DMS53 treated with DMSO at 0.1 percent for 48 hours (cell line): ENCODE measurements around the gene CYP1B1.
"Not testable (repeated sequence)": the region's sequence is repeated elsewhere in the genome, so short reads cannot be mapped to it uniquely, and the experiment has no call there.

Source experiments
- DNase-seq: peaks from one replicate; lab custom pipeline; 2025; ENCODE audit not compliant: unreplicated experiment; lab: John Stamatoyannopoulos, UW

CYP1B1 gene

DNA sequence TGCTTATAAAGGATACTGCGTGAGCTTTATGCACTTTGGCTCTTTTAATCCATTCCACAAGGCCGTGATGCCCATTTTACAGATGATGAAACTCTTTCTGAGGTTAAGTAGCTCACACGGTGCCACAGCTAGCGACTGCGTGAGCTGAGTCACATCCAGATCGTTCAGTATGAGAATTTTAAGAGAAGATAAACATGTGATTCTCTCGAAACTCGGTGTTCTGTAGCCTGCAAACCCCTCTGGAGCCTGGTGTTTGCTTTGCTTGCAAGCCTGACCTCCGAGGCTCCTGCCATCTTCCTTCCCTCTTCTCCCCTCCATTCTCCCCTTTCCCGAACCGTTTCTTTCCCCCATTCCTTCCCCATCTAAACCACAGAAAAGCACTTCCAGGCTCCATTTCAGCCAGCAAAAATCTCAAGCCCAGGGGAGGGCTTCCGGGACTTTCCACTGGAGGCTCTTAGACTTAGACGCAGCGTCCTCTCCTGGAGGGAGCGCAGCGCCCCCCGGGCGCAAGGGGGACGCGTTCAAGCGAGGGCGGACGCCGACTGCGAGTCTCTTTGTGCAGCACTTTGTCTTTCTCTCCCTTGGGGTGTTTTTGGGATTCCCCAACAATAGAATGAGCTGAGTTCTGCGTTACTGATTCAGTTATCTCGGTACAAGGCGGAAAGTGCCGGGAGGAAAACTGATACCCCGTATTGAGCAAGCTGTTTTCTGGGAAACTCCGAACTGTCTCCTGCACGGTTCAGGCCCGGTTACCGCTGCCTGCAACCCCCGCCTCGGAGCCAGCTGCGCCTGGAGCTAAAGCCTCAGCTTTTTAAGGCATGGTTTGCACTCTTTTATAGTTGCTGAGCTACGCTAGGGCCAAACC, 38.0 kb downstream of the CYP1B1 start:
- peak; percentile 2 for DNase-seq

DNA sequence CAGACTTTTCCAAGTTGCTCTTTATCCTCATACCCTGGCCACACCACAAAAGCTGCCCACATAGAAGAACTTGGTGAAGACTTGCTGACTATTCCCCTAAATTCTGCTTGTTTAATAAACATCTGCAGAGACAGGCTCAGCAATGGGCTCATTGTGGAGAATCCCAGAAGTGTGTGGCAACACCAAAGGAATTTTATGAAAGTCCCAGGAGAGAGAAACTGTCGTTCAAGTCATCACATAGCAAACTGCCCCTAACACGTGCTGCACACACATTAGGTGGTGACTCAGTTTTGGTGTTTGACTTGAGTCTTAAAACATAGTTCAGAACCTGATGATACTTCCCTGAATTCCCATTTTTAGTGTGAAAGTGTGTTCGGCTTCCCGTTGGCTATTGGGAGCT, 38.6 kb downstream of the CYP1B1 start:
- DNase-seq: no peak

DNA sequence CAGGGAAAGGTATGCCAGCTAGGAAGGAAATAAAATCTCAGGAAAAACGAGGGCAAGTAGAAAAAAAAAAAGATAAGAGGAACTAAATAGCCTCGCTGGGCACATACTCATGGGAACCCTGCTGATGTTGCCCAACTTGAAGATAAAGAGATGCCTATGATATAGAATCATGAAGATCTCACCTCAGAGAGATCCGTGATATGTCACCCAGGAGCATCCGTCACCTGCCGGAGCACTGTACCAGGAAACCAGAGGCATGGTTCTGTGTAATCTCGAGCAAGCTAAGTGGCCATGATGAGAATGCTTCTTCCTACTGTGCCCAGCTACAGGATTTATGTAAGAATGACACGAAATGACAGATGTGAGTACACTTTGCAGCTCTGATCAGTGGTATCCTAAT, 40.0 kb downstream of the CYP1B1 start:
- DNase-seq: no peak

DNA sequence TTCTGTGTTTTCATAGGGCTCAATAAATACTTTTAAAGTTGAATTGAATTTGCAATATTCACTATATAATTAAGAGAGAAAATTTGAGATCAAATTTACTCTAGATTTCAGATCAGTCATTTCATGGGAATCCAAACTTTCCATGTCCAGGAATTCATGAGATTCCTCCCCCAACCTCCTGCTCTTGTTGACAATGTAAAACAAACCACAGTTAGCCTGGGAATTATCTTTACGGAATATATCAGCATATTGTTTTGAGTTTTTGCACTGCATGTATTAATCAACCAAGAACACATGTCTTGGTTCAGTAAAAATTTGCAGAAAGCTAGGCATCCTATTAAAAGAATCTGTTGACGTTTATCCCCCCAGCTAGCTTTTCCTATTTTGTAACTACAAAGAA, 42.3 kb downstream of the CYP1B1 start:
- no peak for DNase-seq

DNA sequence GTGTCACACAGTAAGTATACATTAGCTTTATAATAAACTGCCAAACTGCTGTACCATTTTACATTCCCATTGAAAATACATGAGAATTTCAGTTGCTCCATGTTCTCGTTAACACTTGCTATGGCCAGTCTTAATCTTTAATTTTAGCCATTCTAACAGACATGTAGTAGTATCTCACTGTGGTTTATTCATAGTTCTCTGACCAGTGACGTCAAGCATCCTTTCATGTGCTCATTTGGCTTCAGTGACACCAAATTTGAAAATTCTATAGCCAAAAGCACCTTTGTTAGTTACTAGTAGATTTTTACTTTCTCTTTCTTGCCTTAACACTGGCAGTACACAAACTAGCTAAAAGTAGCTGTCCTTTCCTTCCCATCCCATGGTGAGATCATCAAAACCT, 43.0 kb downstream of the CYP1B1 start:
- DNase-seq: no peak

DNA sequence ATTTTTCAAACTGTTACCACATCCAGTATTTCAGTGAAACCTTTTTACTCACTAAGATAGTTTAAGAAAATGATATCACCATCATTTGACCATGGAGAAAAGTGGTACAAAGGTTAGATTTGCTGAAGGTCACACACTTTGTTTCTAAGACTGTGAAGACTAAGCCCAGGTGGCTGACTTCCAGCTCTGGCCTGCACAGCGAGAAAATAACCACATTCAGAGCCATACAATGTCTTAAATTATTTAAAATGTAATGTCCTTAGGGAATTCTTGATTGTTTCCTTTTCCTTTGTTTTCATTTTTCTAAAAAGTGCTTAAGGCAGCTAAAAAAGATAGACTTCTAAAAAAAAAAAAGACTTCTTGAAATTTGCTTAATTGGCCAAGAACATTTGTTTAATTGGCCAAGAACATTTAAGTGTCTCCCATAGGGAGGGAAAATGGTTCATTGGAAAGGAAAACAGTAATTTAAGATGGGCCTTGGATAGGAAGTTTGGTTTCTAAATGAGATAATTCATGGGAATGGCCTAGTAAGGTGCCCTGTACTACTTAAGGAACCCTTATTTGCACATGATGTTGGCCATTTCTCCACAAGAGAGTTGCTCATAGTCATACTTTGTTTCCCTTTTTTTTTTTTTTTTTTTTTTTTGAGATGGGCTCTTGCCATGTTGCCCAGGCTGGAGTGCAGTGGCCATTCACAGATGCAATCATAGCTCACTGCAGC, 45.2 kb downstream of the CYP1B1 start:
- DNase-seq: no peak

DNA sequence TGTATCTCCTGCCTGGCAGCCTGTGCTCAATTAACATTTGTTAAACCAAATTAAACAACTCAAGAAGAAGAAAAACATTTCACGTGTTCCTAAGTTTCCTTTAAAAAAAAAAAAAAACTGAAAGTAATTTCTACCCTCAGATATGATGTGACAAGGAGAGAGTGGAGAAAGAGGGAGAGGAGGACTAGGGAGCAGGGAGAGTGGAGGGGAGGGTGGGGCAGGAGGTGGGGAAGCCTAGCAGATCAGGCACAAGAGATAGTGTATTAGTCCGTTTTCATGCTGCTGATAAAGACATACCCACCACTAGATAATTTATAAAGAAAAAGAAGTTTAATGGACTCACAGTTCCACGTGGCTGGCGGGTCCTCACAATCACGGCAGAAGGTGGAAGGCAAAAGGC, 46.4 kb downstream of the CYP1B1 start:
- no peak for DNase-seq

DNA sequence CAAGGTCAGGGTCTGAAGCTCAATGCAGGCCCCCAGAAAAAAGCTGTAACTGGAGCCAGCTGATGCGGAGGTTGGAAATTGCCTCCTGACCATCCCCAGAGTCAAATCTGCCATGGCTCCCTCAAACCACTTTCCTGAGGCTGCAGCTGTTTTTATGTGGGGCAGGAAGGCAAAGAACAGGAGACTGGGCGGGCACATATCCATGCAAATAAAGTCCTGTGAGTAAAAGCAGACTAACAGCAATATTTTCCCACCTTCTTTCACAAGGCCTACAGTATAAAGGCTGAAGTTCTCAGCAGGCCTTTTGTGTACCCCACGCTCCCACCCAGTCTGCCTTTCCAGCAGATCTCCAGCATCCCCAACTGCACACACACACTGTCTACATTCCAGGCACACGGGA, 47.1 kb downstream of the CYP1B1 start:
- no peak for DNase-seq

DNA sequence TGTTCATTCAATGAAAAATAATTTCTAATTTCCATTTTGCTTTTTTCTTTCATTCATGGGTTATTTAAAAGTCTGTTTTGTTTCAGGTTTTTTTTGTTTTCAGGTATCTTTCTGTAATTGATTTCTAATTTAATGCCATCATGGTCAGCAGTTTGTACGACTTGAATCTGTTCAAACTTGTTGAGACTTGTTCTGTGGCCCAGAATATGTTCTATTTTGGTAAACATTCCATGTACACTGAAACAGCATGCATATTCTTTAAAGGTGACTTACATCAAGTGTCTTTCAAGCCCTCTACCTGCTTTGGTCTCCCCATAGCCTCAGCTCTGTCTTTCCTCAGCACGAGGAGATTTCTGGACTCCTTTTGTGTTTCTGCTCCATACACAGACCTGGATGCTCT, 49.1 kb downstream of the CYP1B1 start:
- no peak for DNase-seq

DNA sequence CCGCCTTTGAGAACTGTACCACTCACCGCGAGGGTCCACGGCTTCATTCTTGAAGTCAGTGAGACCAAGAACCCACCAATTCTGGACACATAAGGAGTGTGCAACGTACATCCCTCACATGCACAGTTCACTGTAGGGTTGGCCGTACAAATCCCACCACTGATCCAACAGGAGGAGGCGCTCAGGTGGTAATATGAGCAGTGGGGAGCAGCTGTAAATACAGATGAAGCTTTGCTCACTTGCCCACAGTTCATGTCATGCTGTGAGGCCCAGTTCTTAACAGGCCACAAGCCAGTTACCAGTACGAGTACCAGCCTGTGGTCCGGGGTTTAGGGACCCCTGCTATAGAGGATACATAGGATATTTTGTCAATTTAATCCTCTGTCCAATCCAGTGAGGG, 54.4 kb downstream of the CYP1B1 start:
- DNase-seq: no peak

DNA sequence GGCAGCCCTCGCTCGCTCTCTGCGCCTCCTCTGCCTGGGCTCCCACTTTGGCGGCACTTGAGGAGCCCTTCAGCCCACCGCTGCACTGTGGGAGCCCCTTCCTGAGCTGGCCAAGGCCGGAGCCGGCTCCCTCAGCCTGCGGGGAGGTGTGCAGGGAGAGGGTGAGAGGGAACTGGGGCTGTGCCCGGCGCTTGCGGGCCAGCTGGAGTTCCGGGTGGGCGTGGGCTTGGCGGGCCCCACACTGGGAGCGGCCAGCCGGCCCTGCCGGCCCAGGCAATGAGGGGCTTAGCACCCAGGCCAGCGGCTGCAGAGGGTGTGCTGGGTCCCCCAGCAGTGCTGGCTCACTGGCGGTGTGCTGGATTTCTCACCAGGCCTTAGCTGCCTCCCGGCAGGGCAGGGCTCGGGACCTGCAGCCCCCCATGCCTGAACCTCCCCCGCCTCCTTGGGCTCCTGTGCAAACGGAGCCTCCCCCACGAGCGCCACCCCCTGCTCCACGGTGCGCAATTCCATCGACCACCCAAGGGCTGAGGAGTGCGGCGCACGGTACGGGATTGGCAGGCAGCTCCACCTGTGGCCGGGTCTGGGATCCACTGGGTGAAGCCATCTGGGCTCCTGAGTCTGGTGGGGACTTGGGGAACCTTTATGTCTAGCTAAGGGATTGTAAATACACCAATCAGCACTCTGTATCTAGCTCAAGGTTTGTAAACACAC, 55.4 kb downstream of the CYP1B1 start:
- DNase-seq: not testable (repeated sequence)

DNA sequence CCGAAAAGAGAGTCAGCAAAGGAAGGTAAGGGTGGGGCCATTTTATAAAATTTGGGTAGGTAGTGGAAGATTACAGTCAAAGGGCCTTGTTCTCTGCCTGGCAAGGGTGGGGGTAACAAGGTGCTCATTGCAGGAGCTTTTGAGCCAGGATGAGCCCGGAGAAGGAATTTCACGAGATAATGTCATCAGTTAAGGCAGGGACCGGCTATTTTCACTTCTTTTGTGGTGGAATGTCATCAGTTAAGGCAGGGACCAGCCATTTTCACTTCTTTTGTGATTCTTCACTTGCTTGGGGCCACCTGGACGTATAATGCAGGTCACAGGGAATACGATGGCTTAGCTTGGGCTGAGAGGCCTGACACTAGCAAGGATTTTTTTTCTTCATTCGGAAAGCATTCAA, 58.1 kb downstream of the CYP1B1 start:
- DNase-seq: no peak
